ENCODE data around the gene SEC22C. TPM values are rescaled to one million over a fixed set of nuclear protein-coding genes. Genes with fewer than 3 reads are reported as not detected.

SEC22C gene
- polyA plus RNA-seq, 3 donors, result 15.3 to 28.4 (median 27.4) TPM

DNA sequence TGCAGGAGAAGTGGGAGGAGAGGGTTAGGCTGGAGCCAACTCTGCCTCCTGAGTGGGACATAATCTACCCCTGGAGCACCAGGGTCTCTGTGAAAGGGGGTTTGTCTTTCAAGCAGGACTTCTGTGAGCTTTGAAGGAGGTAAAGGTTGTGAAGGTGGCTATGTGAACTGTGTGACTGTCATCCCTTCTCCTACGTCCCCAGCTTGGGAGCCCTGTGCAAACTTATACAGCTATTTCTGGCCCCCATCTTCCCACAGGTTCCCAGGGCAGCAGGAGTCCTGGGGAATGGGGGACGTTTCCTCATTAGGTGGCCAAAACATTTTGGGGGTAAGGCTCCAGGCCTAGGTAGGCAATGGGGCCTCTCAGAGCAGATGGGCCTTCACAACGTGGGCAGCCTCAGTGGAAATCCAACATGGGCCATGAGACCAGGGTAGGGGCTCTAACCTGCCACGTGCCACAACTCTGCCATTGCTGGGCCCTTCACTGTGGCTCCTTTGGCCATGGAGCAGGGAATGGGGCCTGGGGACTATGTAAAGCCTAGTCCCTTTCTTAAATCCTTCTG, 75.8 kb downstream of the SEC22C start:
- Mint-ChIP-seq H3K27ac (peak overlapping the region in 2 of 7 donors; percentile 55 to 79), H3K4me1 (peaks cover 77% of the 10 kb centered on the region), H3K27me3 (ENCODE audit: low read depth in 3 of 3) (peaks cover 8 to 17% (median 9%) of the 10 kb centered on the region in 3 donors), H3K36me3 (peaks cover 24 to 44% of the 10 kb centered on the region in 2 donors), H3K4me3 (no peak overlapping the region), H3K9me3 (peaks cover 0 to 4% (median 0%) of the 10 kb centered on the region in 7 donors)
- H3K4me3 ChIP-seq (replicated peaks in 1 of 3; ENCODE audit: low read depth in 2 of 3, low read length in 3 of 3), result no peak overlapping the region
- no peak overlapping the region for H2AFZ ChIP-seq (ENCODE audit: insufficient read depth, low read depth, low read length, poor library complexity, severe bottlenecking)
- peaks cover 2 to 8% of the 10 kb centered on the region in 2 donors for H3K27me3 ChIP-seq (ENCODE audit: control insufficient read depth in 2 of 2, insufficient read depth in 2 of 2, low read length in 2 of 2)
- no peaks in the 10 kb centered on the region for H3K9me3 ChIP-seq (replicated peaks in 1 of 2; ENCODE audit: control insufficient read depth in 1 of 2, insufficient read depth in 1 of 2, low read length in 2 of 2)
- peaks cover 0 to 7% of the 10 kb centered on the region in 2 donors for H3K36me3 ChIP-seq (replicated peaks in 1 of 2; ENCODE audit: control insufficient read depth in 1 of 2, insufficient read depth in 2 of 2, low read length in 2 of 2)
- H3K27ac ChIP-seq (ENCODE audit: low read depth in 1 of 2, low read length in 2 of 2), result no peak overlapping the region
- intact Hi-C loops (cut with micrococcal nuclease), result no loop called here
- WGBS (ENCODE audit: insufficient coverage), result 100% methylated on average over 3 of the region's 4 CpGs
- peaks cover 72 to 87% of the 10 kb centered on the region in 2 donors for H3K4me1 ChIP-seq (ENCODE audit: control insufficient read depth in 1 of 2, insufficient read depth in 2 of 2, low read length in 2 of 2)
- H3K79me2 ChIP-seq (ENCODE audit: insufficient read depth, low read length), result peaks cover 22% of the 10 kb centered on the region
- no peak for TF ChIP-seq CTCF (IDR thresholded peaks at IDR 0.05)
- no peak overlapping the region for H3K9ac ChIP-seq (ENCODE audit: insufficient read depth, low read length, poor library complexity, severe bottlenecking)
- no peak for DNase-seq
- no peak overlapping the region for H3K4me2 ChIP-seq (replicated peaks; ENCODE audit: extremely low read depth, low read length, poor library complexity, severe bottlenecking)
- peaks cover 62% of the 10 kb centered on the region for H4K20me1 ChIP-seq (ENCODE audit: insufficient read depth, low read length)

DNA sequence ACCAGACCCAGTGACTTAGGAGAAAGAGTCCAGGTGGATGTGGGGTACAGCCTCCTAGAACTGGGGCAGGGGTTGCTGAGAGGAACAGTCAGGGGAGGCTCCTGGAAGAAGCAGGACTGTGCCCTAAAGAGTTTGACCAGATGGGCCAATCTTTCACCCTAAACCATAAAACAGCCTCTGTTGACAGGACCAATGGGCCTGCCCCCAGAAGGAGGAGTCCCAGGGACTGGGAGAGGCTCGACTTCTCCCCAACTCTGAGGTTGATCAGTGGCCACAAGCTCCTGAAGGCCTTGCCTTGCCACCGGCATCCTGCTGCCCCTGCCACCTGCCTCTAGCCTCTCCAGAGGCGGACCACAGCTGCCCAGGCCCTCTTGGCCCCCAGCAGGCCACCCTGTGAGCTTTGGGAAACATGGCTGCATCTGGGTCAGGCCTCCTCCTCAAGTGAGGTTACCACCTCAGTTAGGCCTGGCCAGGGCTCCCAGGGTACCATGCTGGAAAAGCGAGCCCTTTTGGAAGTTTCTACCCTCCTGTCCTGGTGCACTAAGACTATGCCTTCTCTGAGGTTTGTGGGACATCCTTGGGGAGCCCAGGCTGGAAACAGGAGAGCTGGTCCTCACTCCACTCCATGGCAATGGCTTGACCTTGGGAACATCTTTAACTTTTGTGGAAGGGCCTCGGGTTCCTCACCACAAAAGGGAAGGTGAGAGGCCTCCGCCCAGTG, 76.5 kb downstream of the SEC22C start:
- Histone ChIP-seq H3K4me2 (replicated peaks; ENCODE audit: extremely low read depth, low read length, poor library complexity, severe bottlenecking) (peak overlapping the region; percentile 14), H3K79me2 (ENCODE audit: insufficient read depth, low read length) (peaks cover 22% of the 10 kb centered on the region), H3K9ac (ENCODE audit: insufficient read depth, low read length, poor library complexity, severe bottlenecking) (no peak overlapping the region), H2AFZ (ENCODE audit: insufficient read depth, low read depth, low read length, poor library complexity, severe bottlenecking) (no peak overlapping the region), H3K36me3 (replicated peaks in 1 of 2; ENCODE audit: control insufficient read depth in 1 of 2, insufficient read depth in 2 of 2, low read length in 2 of 2) (peaks cover 0 to 7% of the 10 kb centered on the region in 2 donors), H4K20me1 (ENCODE audit: insufficient read depth, low read length) (peaks cover 55% of the 10 kb centered on the region), H3K4me3 (replicated peaks in 1 of 3; ENCODE audit: low read depth in 2 of 3, low read length in 3 of 3) (peak overlapping the region in 1 of 3 experiments; percentile 5), H3K27me3 (ENCODE audit: control insufficient read depth in 2 of 2, insufficient read depth in 2 of 2, low read length in 2 of 2) (peaks cover 8 to 15% of the 10 kb centered on the region in 2 donors), H3K27ac (ENCODE audit: low read depth in 1 of 2, low read length in 2 of 2) (peak overlapping the region in 1 of 2 donors; percentile 18), H3K9me3 (replicated peaks in 1 of 2; ENCODE audit: control insufficient read depth in 1 of 2, insufficient read depth in 1 of 2, low read length in 2 of 2) (no peaks in the 10 kb centered on the region), H3K4me1 (ENCODE audit: control insufficient read depth in 1 of 2, insufficient read depth in 2 of 2, low read length in 2 of 2) (peaks cover 66 to 82% of the 10 kb centered on the region in 2 donors)
- TF ChIP-seq CTCF (IDR thresholded peaks at IDR 0.05), result no peak
- no peak for DNase-seq
- intact Hi-C loops (cut with micrococcal nuclease), result no loop called here
- H3K36me3 Mint-ChIP-seq, result peaks cover 30 to 38% of the 10 kb centered on the region in 2 donors
- peaks cover 72% of the 10 kb centered on the region for H3K4me1 Mint-ChIP-seq
- H3K9me3 Mint-ChIP-seq, result peaks cover 0 to 4% (median 2%) of the 10 kb centered on the region in 7 donors
- 75% methylated on average over 6 of the region's 6 CpGs for WGBS (ENCODE audit: insufficient coverage)
- no peak overlapping the region for H3K4me3 Mint-ChIP-seq
- H3K27me3 Mint-ChIP-seq (ENCODE audit: low read depth in 3 of 3), result peaks cover 15 to 23% (median 15%) of the 10 kb centered on the region in 3 donors
- peak overlapping the region in 4 of 7 donors; percentile 8 to 66 (median 44) for H3K27ac Mint-ChIP-seq
